Keratinocyte (primary cell): ENCODE results near the gene ARHGAP6. TPM values are rescaled to one million over a fixed set of nuclear protein-coding genes. Genes with fewer than 3 reads are reported as not detected.

Experiments used
- DNase-seq: peaks from one replicate; pipeline ENCODE4 v3.0.0-alpha.2; 2011; ENCODE audit warnings: low read depth, missing footprints, low spot score
- FAIRE-seq: peaks from 2 replicates; lab custom pipeline; 2011; peaks lifted over from hg19 to GRCh38; lab: Jason Lieb, UNC
- H2AFZ ChIP-seq: 2 replicates; pipeline ENCODE4 v1.6.0; 2012; ENCODE audit warnings: low read length, control low read depth, inconsistent platforms; ENCODE audit not compliant: control insufficient read depth
- H3K27ac ChIP-seq: 2 replicates; pipeline ENCODE4 v1.5.1; 2011; ENCODE audit warnings: low read length; ENCODE audit not compliant: control insufficient read depth, insufficient read depth
- H3K27me3 ChIP-seq: 3 replicates; pipeline ENCODE4 v1.6.0; 2011; ENCODE audit warnings: low read length; ENCODE audit not compliant: control insufficient read depth, insufficient read depth; ENCODE audit errors: extremely low read depth
- H3K36me3 ChIP-seq, 2 experiments: 2 replicates in 1 of 2; 3 replicates in 1 of 2; pipeline ENCODE4 v1.5.1; 2011; ENCODE audit warnings: low read length in 2 of 2, mild to moderate bottlenecking in 1 of 2; ENCODE audit not compliant: control insufficient read depth in 2 of 2, insufficient read depth in 2 of 2; ENCODE audit errors: extremely low read depth in 1 of 2
- H3K4me1 ChIP-seq: 3 replicates; pipeline ENCODE4 v1.5.1; 2011; ENCODE audit warnings: low read length; ENCODE audit not compliant: control insufficient read depth, insufficient read depth; ENCODE audit errors: extremely low read depth
- H3K4me2 ChIP-seq: 3 replicates; pipeline ENCODE4 v1.6.0; 2011; ENCODE audit warnings: low read depth, low read length; ENCODE audit not compliant: control insufficient read depth, insufficient read depth; ENCODE audit errors: extremely low read depth
- H3K4me3 ChIP-seq, 3 experiments: fragments of 200-600 bp in 1 of 3; sonication (generic) in 1 of 3; 2 replicates in 2 of 3; 3 replicates in 1 of 3; pipeline ENCODE4 v1.5.1; 2011 to 2016; ENCODE audit warnings: low read length in 3 of 3, mild to moderate bottlenecking in 3 of 3, control low read depth in 2 of 3, inconsistent platforms in 1 of 3, low read depth in 1 of 3, mixed read lengths in 1 of 3, mixed run types in 1 of 3, moderate library complexity in 1 of 3; ENCODE audit not compliant: control insufficient read depth in 2 of 3, insufficient read depth in 2 of 3; ENCODE audit errors: extremely low read depth in 1 of 3
- H3K79me2 ChIP-seq: 2 replicates; pipeline ENCODE4 v1.6.0; 2012; ENCODE audit warnings: low read length; ENCODE audit not compliant: control insufficient read depth, insufficient read depth
- H3K9ac ChIP-seq: 3 replicates; pipeline ENCODE4 v1.6.0; 2011; ENCODE audit warnings: low read length; ENCODE audit not compliant: control insufficient read depth, insufficient read depth; ENCODE audit errors: extremely low read depth
- H3K9me1 ChIP-seq: 3 replicates; pipeline ENCODE4 v1.6.0; 2011; ENCODE audit warnings: low read length; ENCODE audit not compliant: control insufficient read depth, insufficient read depth; ENCODE audit errors: extremely low read depth
- H3K9me3 ChIP-seq: 2 replicates; pipeline ENCODE4 v1.5.1; 2012; ENCODE audit warnings: low read depth, low read length; ENCODE audit not compliant: control insufficient read depth
- H4K20me1 ChIP-seq: 3 replicates; pipeline ENCODE4 v1.6.0; 2011; ENCODE audit warnings: low read length; ENCODE audit not compliant: control insufficient read depth, insufficient read depth; ENCODE audit errors: extremely low read depth
- EZH2 ChIP-seq: IDR thresholded peaks from one replicate; pipeline ENCODE4 v1.6.1; 2012; ENCODE audit warnings: inconsistent platforms, mild to moderate bottlenecking, low read length, moderate library complexity
- dilution Hi-C: fragments of 300-500 bp; cut with MboI; formaldehyde crosslinking; loops from one replicate; pipeline ENCODE4 v1.7.0; 2020; ENCODE audit warnings: low sequenced_read_pairs; ENCODE audit not compliant: extremely low pct_ligation_motif_present
- polyA plus RNA-seq, 5 experiments: library from polyadenylated mRNA; depleted of rRNA in 3 of 5; stranded (reverse) in 3 of 5; stranded (forward) in 1 of 5; unstranded in 1 of 5; fragments of >200 nt; gene quantifications; 1 replicate in 1 of 5; 2 replicates in 3 of 5; 3 replicates in 1 of 5; pipeline versions ENCODE4 v1.2.1 to v1.2.3, GENCODE V29; 2011 to 2012; ENCODE audit warnings: missing spikeins in 2 of 5, low read depth in 1 of 5, low replicate concordance in 1 of 5
- TF ChIP-seq, protein P1 (sequence below), 3 experiments: IDR thresholded peaks in 1 of 3; conservative IDR thresholded peaks in 1 of 3; optimal IDR thresholded peaks in 1 of 3; 2 replicates in 2 of 3; 3 replicates in 1 of 3; pipeline versions ENCODE3 to v1.5.1; 2011; ENCODE audit warnings: low read length in 3 of 3, mild to moderate bottlenecking in 3 of 3, moderate library complexity in 2 of 3, control low read depth in 1 of 3, inconsistent platforms in 1 of 3; ENCODE audit not compliant: insufficient read depth in 2 of 3; ENCODE audit errors: extremely low read depth in 1 of 3

The ARHGAP6 gene
- polyA plus RNA-seq, 1 donor (not counting 4 experiments of a cell fraction or from before 2014, with no cell fraction given), result 0.01 TPM

- no peaks in the 10 kb centered on the region for H3K9me3 ChIP-seq
- no peak overlapping the region for H2AFZ ChIP-seq
- no peaks in the 10 kb centered on the region for H3K27me3 ChIP-seq
- H3K9me1 ChIP-seq, result no peaks in the 10 kb centered on the region
- FAIRE-seq (no peak), DNase-seq (no peak)
- no peaks in the 10 kb centered on the region for H4K20me1 ChIP-seq
- no peak overlapping the region for H3K4me3 ChIP-seq
- peaks cover 6% of the 10 kb centered on the region for H3K4me1 ChIP-seq
- no peak overlapping the region for H3K27ac ChIP-seq
- no peak overlapping the region for H3K9ac ChIP-seq
- H3K79me2 ChIP-seq, result peaks cover 2% of the 10 kb centered on the region
- dilution Hi-C loops, result no loop called here
- TF ChIP-seq, protein P1, sequence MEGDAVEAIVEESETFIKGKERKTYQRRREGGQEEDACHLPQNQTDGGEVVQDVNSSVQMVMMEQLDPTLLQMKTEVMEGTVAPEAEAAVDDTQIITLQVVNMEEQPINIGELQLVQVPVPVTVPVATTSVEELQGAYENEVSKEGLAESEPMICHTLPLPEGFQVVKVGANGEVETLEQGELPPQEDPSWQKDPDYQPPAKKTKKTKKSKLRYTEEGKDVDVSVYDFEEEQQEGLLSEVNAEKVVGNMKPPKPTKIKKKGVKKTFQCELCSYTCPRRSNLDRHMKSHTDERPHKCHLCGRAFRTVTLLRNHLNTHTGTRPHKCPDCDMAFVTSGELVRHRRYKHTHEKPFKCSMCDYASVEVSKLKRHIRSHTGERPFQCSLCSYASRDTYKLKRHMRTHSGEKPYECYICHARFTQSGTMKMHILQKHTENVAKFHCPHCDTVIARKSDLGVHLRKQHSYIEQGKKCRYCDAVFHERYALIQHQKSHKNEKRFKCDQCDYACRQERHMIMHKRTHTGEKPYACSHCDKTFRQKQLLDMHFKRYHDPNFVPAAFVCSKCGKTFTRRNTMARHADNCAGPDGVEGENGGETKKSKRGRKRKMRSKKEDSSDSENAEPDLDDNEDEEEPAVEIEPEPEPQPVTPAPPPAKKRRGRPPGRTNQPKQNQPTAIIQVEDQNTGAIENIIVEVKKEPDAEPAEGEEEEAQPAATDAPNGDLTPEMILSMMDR (optimal IDR thresholded peaks at IDR 0.05 in 1 of 3, IDR thresholded peaks at IDR 0.05 in 1 of 3, conservative IDR thresholded peaks at IDR 0.05 in 1 of 3; ENCODE audit: extremely low read depth in 1 of 3, insufficient read depth in 2 of 3, low read length in 3 of 3), result no peak
- TF ChIP-seq EZH2, result no peak
- peaks cover 9 to 14% of the 10 kb centered on the region in 2 experiments for H3K36me3 ChIP-seq
- H3K4me2 ChIP-seq, result no peak overlapping the region
These were observed 548.0 kb downstream of the ARHGAP6 start for GRCh38 chrX:11117745-11118144.

DNA sequence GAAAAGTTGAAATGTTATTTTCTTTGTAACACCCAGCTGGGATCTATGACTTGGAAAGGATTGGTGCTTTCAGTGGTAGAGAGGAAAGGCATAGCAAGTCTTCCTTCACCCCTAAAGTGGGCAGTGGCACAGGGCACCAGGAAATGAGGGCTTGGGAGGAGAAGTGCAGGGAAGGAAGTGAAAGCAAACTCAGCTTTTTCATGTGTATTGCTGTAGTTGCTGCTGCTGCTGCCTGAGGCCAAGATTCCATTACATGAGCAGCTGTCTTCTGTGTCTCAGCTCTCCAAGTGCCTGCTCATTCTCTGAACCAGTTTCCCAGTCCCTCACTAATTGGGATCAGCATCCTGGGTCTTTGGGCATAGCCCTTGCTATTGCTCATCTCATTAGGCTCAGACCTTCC, 552.0 kb downstream of the ARHGAP6 start:
- Histone ChIP-seq H4K20me1 (no peaks in the 10 kb centered on the region), H3K36me3 (peaks cover 6 to 7% of the 10 kb centered on the region in 2 experiments), H2AFZ (no peak overlapping the region), H3K4me3 (no peak overlapping the region), H3K27ac (no peak overlapping the region), H3K79me2 (peaks cover 17% of the 10 kb centered on the region), H3K9me3 (no peaks in the 10 kb centered on the region), H3K27me3 (no peaks in the 10 kb centered on the region), H3K4me1 (peaks cover 13% of the 10 kb centered on the region), H3K9ac (no peak overlapping the region), H3K4me2 (peak overlapping the region; percentile 52), H3K9me1 (no peaks in the 10 kb centered on the region)
- no peak for DNase-seq
- TF ChIP-seq, protein P1 (optimal IDR thresholded peaks at IDR 0.05 in 1 of 3, IDR thresholded peaks at IDR 0.05 in 1 of 3, conservative IDR thresholded peaks at IDR 0.05 in 1 of 3; ENCODE audit: extremely low read depth in 1 of 3, insufficient read depth in 2 of 3, low read length in 3 of 3), result no peak
- TF ChIP-seq EZH2, result no peak
- FAIRE-seq, result no peak
- dilution Hi-C loops, result no loop called here
